ENCODE measurements around the gene RAB28. TPM values are rescaled to one million over a fixed set of nuclear protein-coding genes. Genes with fewer than 3 reads are reported as not detected.
"Not testable (repeated sequence)": the region's sequence is repeated elsewhere in the genome, so short reads cannot be mapped to it uniquely, and the experiment has no call there.

RAB28 gene
- total and polyA plus RNA-seq, 12 donors: 9.7 to 23.1 (median 15.3) TPM

- 51 to 75% (median 58%) methylated on average over 1 of the region's 1 CpG for WGBS, 4 donors
- Histone ChIP-seq H3K4me3 (no peak overlapping the region), H3K27me3 (no peaks in the 10 kb centered on the region), H3K36me3 (replicated peaks in 1 of 2) (no peaks in the 10 kb centered on the region), H3K9me3 (replicated peaks in 1 of 3) (no peaks in the 10 kb centered on the region), H3K4me1 (replicated peaks in 1 of 2) (no peaks in the 10 kb centered on the region), H3K27ac (no peak overlapping the region)
- no peak for DNase-seq
- TF ChIP-seq CTCF (IDR thresholded peaks at IDR 0.05) (no peak), POLR2A (IDR thresholded peaks at IDR 0.05) (no peak)
- intact Hi-C loops (cut with DNase I): no loop called here
Observed at GRCh38 chr4:13396161-13396560, 88.0 kb downstream of the RAB28 start.

- H3K27ac ChIP-seq; H3K9me3 ChIP-seq (replicated peaks in 1 of 3); H3K4me1 ChIP-seq (replicated peaks in 1 of 2); DNase-seq; H3K36me3 ChIP-seq (replicated peaks in 1 of 2); H3K4me3 ChIP-seq; intact Hi-C loops (cut with DNase I); H3K27me3 ChIP-seq: not testable (repeated sequence)
- 75 to 85% (median 82%) methylated on average over 4 of the region's 4 CpGs for WGBS, 4 donors
Observed at GRCh38 chr4:13389901-13390300, 94.2 kb downstream of the RAB28 start.

GRCh38 chr4:13386405-13387107, 97.6 kb downstream of the RAB28 start:
- H3K9me3 ChIP-seq (replicated peaks in 1 of 3): no peaks in the 10 kb centered on the region
- no peaks in the 10 kb centered on the region for H3K27me3 ChIP-seq
- no peak for TF ChIP-seq CTCF (IDR thresholded peaks at IDR 0.05)
- TF ChIP-seq POLR2A (IDR thresholded peaks at IDR 0.05): no peak
- DNase-seq: no peak
- H3K4me1 ChIP-seq (replicated peaks in 1 of 2): peaks cover 0 to 5% of the 10 kb centered on the region in 2 donors
- no peak overlapping the region for H3K27ac ChIP-seq
- H3K36me3 ChIP-seq (replicated peaks in 1 of 2): no peaks in the 10 kb centered on the region
- intact Hi-C loops (cut with DNase I): no loop called here
- no peak overlapping the region for H3K4me3 ChIP-seq

- intact Hi-C loops (cut with DNase I): no loop called here
Observed at GRCh38 chr4:13384055-13384454, 100.1 kb downstream of the RAB28 start.

More at GRCh38 chr4:13384055-13384454, 100.1 kb downstream of the RAB28 start:
- Histone ChIP-seq H3K27ac (no peak overlapping the region), H3K9me3 (replicated peaks in 1 of 3) (no peaks in the 10 kb centered on the region), H3K36me3 (replicated peaks in 1 of 2) (no peaks in the 10 kb centered on the region), H3K27me3 (no peaks in the 10 kb centered on the region), H3K4me1 (replicated peaks in 1 of 2) (peaks cover 0 to 5% of the 10 kb centered on the region in 2 donors), H3K4me3 (no peak overlapping the region)
- 80 to 97% (median 93%) methylated on average over 1 to 7 of the region's 7 CpGs for WGBS, 4 donors
- no peak for DNase-seq
- TF ChIP-seq POLR2A (IDR thresholded peaks at IDR 0.05): no peak
- no peak for TF ChIP-seq CTCF (IDR thresholded peaks at IDR 0.05)

Data from adrenal gland (tissue), 12 donors.